HepG2 (cell line): Measurements from ENCODE around the gene FALEC. TPM values are rescaled to one million over a fixed set of nuclear protein-coding genes. Genes with fewer than 3 reads are reported as not detected.

Experiments
- CCDC6 ChIP-seq: sonication (generic); formaldehyde crosslinking; IDR thresholded peaks from 2 replicates; pipeline ENCODE4 v1.8.1; 2022; ENCODE audit warnings: mild to moderate bottlenecking, missing genetic modification reagents, moderate library complexity
- CENPX ChIP-seq: sonication (generic); formaldehyde crosslinking; IDR thresholded peaks from 2 replicates; pipeline ENCODE4 v1.9.0; 2021; ENCODE audit warnings: mild to moderate bottlenecking, missing genetic modification reagents, moderate library complexity
- FOXA1 ChIP-seq, 2 experiments: fragments of 450-650 bp in 1 of 2; sonication (generic) in 1 of 2; formaldehyde crosslinking in 1 of 2; IDR thresholded peaks; 2 replicates each; pipeline versions ENCODE4 v1.4.0 to v1.6.1; 2016 to 2020; ENCODE audit warnings: missing genetic modification reagents in 1 of 2
- GABPA ChIP-seq, 2 experiments: IDR thresholded peaks; 2 replicates each; pipeline ENCODE4 v1.6.1; 2011 to 2016; ENCODE audit warnings: low read depth in 2 of 2, low read length in 1 of 2, missing biosample characterization in 1 of 2, missing genetic modification characterization in 1 of 2
- GFI1 ChIP-seq: sonication (generic); formaldehyde crosslinking; IDR thresholded peaks from 2 replicates; pipeline ENCODE4 v1.5.0; 2020; ENCODE audit warnings: missing genetic modification reagents, mild to moderate bottlenecking, borderline replicate concordance
- LCORL ChIP-seq, 2 experiments: fragments of 450-650 bp in 1 of 2; sonication (generic) in 1 of 2; formaldehyde crosslinking in 1 of 2; IDR thresholded peaks; 2 replicates each; pipeline versions ENCODE4 v1.5.0 to v1.6.1; 2017 to 2020; ENCODE audit warnings: antibody characterized with exemption in 1 of 2, missing genetic modification reagents in 1 of 2
- NONO ChIP-seq, 2 experiments: fragments of 450-650 bp in 1 of 2; sonication (generic) in 1 of 2; formaldehyde crosslinking in 1 of 2; IDR thresholded peaks in 1 of 2; conservative IDR thresholded peaks in 1 of 2; 2 replicates each; pipeline versions ENCODE4 v1.6.1 to v1.8.0; 2017 to 2022; ENCODE audit warnings: mild to moderate bottlenecking in 1 of 2, missing genetic modification reagents in 1 of 2, moderate library complexity in 1 of 2
- RARA ChIP-seq: IDR thresholded peaks from 2 replicates; pipeline ENCODE4 v1.6.1; 2016; ENCODE audit warnings: missing genetic modification reagents, missing compliant biosample characterization
- RFX1 ChIP-seq: fragments of 450-650 bp; IDR thresholded peaks from 2 replicates; pipeline ENCODE4 v1.6.1; 2017
- SALL1 ChIP-seq: sonication (generic); formaldehyde crosslinking; IDR thresholded peaks from 2 replicates; pipeline ENCODE4 v1.8.0; 2022; ENCODE audit warnings: mild to moderate bottlenecking, missing genetic modification reagents
- SOX13 ChIP-seq, 3 experiments: fragments of 450-650 bp in 1 of 3; sonication (generic) in 1 of 3; formaldehyde crosslinking in 1 of 3; IDR thresholded peaks in 2 of 3; conservative IDR thresholded peaks in 1 of 3; 2 replicates each; pipeline versions ENCODE4 v1.5.0 to v1.6.1; 2016 to 2020; ENCODE audit warnings: antibody characterized with exemption in 1 of 3, mild to moderate bottlenecking in 1 of 3, missing compliant biosample characterization in 1 of 3, missing genetic modification reagents in 1 of 3, moderate library complexity in 1 of 3
- SOX6 ChIP-seq, 2 experiments: fragments of 450-650 bp in 1 of 2; sonication (generic) in 1 of 2; formaldehyde crosslinking in 1 of 2; IDR thresholded peaks; 2 replicates each; pipeline versions ENCODE4 v1.4.0 to v1.6.1; 2017 to 2020; ENCODE audit warnings: antibody characterized with exemption in 1 of 2, mild to moderate bottlenecking in 1 of 2, missing genetic modification reagents in 1 of 2
- SRSF1 ChIP-seq: fragments of 200-400 bp; formaldehyde crosslinking; optimal IDR thresholded peaks from 2 replicates; pipeline ENCODE3; 2017; ENCODE audit warnings: mild to moderate bottlenecking, low read depth, low read length, moderate library complexity
- STAG1 ChIP-seq: sonication (generic); formaldehyde crosslinking; IDR thresholded peaks from 2 replicates; pipeline ENCODE4 v1.4.0; 2020; ENCODE audit warnings: missing genetic modification reagents
- ZMYM3 ChIP-seq: sonication (generic); formaldehyde crosslinking; IDR thresholded peaks from 2 replicates; pipeline ENCODE4 v1.5.1; 2020; ENCODE audit warnings: mild to moderate bottlenecking, missing genetic modification reagents
- ZNF292 ChIP-seq: sonication (generic); formaldehyde crosslinking; IDR thresholded peaks from 2 replicates; pipeline ENCODE4 v1.8.1; 2022; ENCODE audit warnings: mild to moderate bottlenecking, low read depth, missing genetic modification reagents, borderline replicate concordance
- ZNF326 ChIP-seq: sonication (generic); formaldehyde crosslinking; IDR thresholded peaks from 2 replicates; pipeline ENCODE4 v1.4.0; 2020; ENCODE audit warnings: missing genetic modification reagents, borderline replicate concordance
- ZNF441 ChIP-seq: sonication (generic); formaldehyde crosslinking; IDR thresholded peaks from 2 replicates; pipeline ENCODE4 v1.7.0; 2021; ENCODE audit warnings: missing genetic modification reagents, borderline replicate concordance
- ZNF598 ChIP-seq: sonication (generic); formaldehyde crosslinking; IDR thresholded peaks from 2 replicates; pipeline ENCODE4 v1.5.1; 2020; ENCODE audit warnings: mild to moderate bottlenecking, missing genetic modification reagents, borderline replicate concordance
- ZNF841 ChIP-seq: sonication (generic); formaldehyde crosslinking; IDR thresholded peaks from 2 replicates; pipeline ENCODE4 v1.8.1; 2023; ENCODE audit warnings: missing genetic modification reagents, borderline replicate concordance
- polyA plus RNA-seq, 8 experiments: library from polyadenylated mRNA; depleted of rRNA in 3 of 8; stranded (reverse) in 7 of 8; unstranded in 1 of 8; fragments of >200 nt; fragmentation: Illumina TruSeq in 4 of 8; extraction: Trizol in 4 of 8; gene quantifications; 2 replicates each; pipeline versions ENCODE4 v1.2.1 to v1.2.3, GENCODE V29; 2011 to 2016; ENCODE audit warnings: low read depth in 4 of 8, missing spikeins in 1 of 8, mixed read lengths in 1 of 8; ENCODE audit not compliant: insufficient read depth in 1 of 8
- total RNA-seq, 5 experiments: library from RNA; depleted of rRNA; stranded (reverse); fragments of >200 nt; fragmentation: Illumina TruSeq; extraction: Trizol; gene quantifications; 2 replicates each; pipeline ENCODE4 v1.2.3, GENCODE V29; 2016; ENCODE audit warnings: low read depth in 1 of 5
- TF ChIP-seq, protein P1 (sequence below): sonication (generic); formaldehyde crosslinking; IDR thresholded peaks from 2 replicates; pipeline ENCODE4 v1.4.0; 2020; ENCODE audit warnings: mild to moderate bottlenecking, missing genetic modification reagents, borderline replicate concordance
- TF ChIP-seq, protein P2 (sequence below): sonication (generic); formaldehyde crosslinking; IDR thresholded peaks from 2 replicates; pipeline ENCODE4 v1.4.0; 2020; ENCODE audit warnings: low read depth, mild to moderate bottlenecking, missing genetic modification reagents
- TF ChIP-seq, protein P3 (sequence below): sonication (generic); formaldehyde crosslinking; IDR thresholded peaks from 2 replicates; pipeline ENCODE4 v1.5.0; 2020; ENCODE audit warnings: missing genetic modification reagents, mild to moderate bottlenecking, borderline replicate concordance

Gene FALEC
- total and polyA plus RNA-seq, 2 of the 13 experiments (the other 11 are each of a cell fraction or from before 2014, with no cell fraction given): 0.33 to 0.71 TPM

DNA sequence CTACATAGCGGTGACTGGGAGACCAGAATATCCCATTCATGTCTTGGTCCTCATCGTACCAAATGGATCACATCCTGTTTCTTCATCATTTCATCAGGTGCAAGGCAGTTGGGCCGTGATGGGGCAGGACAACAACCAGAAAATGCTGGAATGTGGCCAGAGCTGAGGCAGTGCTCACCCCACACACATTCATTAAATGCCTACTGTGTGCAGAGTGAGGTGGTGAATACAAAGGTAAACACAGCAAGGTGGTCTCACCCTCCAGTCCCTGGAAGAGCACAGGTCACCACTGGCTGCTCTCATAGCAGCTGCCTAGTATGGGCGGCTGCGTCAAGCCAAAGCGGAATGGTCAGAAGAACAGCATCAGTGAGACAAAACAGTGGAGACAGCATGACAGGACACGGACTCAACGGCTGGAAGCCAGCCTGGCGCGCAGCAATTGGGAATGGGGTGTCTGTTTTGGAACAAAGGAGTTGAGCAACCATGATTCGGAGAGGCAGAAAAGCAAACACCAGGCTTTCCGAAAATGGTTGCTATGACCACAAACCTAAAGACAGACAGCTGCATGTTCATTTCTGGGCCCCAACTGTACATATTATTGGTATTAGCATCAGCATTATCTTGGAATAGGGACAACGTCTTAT lies 28.1 kb downstream of the FALEC start (continued):
- no peak for TF ChIP-seq SOX13 (IDR thresholded peaks at IDR 0.05)
- peak in 1 of 2 experiments; percentile 50; a peak in 2 of 4 replicates for TF ChIP-seq SOX13 (CRISPR knock-in tag; conservative IDR thresholded peaks at IDR 0.05 in 1 of 2, IDR thresholded peaks at IDR 0.05 in 1 of 2)
- no peak for TF ChIP-seq ZNF326 (CRISPR knock-in tag)
- TF ChIP-seq ZMYM3 (CRISPR knock-in tag): no peak
- no peak for TF ChIP-seq GFI1
- TF ChIP-seq ZNF292 (CRISPR knock-in tag): peak; percentile 54; the same call in 1 of the 2 replicates
- TF ChIP-seq CCDC6 (CRISPR knock-in tag): no peak
- no peak for TF ChIP-seq ZNF441 (CRISPR knock-in tag)
- no peak for TF ChIP-seq ZNF841 (CRISPR knock-in tag)
- TF ChIP-seq, protein P1, sequence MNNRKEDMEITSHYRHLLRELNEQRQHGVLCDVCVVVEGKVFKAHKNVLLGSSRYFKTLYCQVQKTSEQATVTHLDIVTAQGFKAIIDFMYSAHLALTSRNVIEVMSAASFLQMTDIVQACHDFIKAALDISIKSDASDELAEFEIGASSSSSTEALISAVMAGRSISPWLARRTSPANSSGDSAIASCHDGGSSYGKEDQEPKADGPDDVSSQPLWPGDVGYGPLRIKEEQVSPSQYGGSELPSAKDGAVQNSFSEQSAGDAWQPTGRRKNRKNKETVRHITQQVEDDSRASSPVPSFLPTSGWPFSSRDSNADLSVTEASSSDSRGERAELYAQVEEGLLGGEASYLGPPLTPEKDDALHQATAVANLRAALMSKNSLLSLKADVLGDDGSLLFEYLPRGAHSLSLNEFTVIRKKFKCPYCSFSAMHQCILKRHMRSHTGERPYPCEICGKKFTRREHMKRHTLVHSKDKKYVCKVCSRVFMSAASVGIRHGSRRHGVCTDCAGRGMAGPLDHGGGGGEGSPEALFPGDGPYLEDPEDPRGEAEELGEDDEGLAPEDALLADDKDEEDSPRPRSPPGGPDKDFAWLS (CRISPR knock-in tag): no peak
- TF ChIP-seq FOXA1 (IDR thresholded peaks at IDR 0.05): no peak
- peak; percentile 22; the same call in 1 of the 2 replicates for TF ChIP-seq FOXA1 (CRISPR knock-in tag; IDR thresholded peaks at IDR 0.05)
- TF ChIP-seq SRSF1: no peak
- peak; percentile 23; the same call in 1 of the 2 replicates for TF ChIP-seq SALL1
- TF ChIP-seq NONO (IDR thresholded peaks at IDR 0.05): no peak
- TF ChIP-seq NONO (CRISPR knock-in tag; conservative IDR thresholded peaks at IDR 0.05): no peak
- TF ChIP-seq, protein P2, sequence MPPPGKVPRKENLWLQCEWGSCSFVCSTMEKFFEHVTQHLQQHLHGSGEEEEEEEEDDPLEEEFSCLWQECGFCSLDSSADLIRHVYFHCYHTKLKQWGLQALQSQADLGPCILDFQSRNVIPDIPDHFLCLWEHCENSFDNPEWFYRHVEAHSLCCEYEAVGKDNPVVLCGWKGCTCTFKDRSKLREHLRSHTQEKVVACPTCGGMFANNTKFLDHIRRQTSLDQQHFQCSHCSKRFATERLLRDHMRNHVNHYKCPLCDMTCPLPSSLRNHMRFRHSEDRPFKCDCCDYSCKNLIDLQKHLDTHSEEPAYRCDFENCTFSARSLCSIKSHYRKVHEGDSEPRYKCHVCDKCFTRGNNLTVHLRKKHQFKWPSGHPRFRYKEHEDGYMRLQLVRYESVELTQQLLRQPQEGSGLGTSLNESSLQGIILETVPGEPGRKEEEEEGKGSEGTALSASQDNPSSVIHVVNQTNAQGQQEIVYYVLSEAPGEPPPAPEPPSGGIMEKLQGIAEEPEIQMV (CRISPR knock-in tag): no peak
- TF ChIP-seq GABPA (IDR thresholded peaks at IDR 0.05; ENCODE audit: low read depth, low read length): no peak
- TF ChIP-seq GABPA (CRISPR knock-in tag; IDR thresholded peaks at IDR 0.05; ENCODE audit: low read depth): no peak
- TF ChIP-seq SOX6 (IDR thresholded peaks at IDR 0.05): no peak
- peak; percentile 38 for TF ChIP-seq SOX6 (CRISPR knock-in tag; IDR thresholded peaks at IDR 0.05)
- TF ChIP-seq RFX1: peak; percentile 54; the same call in 1 of the 2 replicates
- no peak for TF ChIP-seq CENPX (CRISPR knock-in tag)
- TF ChIP-seq ZNF598 (CRISPR knock-in tag): no peak
- TF ChIP-seq RARA: no peak
- peak; percentile 1; the same call in 1 of the 2 replicates for TF ChIP-seq STAG1 (CRISPR knock-in tag)
- TF ChIP-seq, protein P3, sequence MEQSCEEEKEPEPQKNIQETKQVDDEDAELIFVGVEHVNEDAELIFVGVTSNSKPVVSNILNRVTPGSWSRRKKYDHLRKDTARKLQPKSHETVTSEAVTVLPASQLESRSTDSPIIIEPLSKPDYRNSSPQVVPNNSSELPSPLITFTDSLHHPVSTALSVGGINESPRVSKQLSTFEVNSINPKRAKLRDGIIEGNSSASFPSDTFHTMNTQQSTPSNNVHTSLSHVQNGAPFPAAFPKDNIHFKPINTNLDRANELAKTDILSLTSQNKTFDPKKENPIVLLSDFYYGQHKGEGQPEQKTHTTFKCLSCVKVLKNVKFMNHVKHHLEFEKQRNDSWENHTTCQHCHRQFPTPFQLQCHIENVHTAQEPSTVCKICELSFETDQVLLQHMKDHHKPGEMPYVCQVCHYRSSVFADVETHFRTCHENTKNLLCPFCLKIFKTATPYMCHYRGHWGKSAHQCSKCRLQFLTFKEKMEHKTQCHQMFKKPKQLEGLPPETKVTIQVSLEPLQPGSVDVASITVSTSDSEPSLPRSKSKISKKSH (CRISPR knock-in tag): no peak
- no peak for TF ChIP-seq LCORL (IDR thresholded peaks at IDR 0.05)
- TF ChIP-seq LCORL (CRISPR knock-in tag; IDR thresholded peaks at IDR 0.05): peak; percentile 90
